SKM-1 treated with dmso at 0.1 percent for 144 hours (cell line): ENCODE results near the gene CPSF3.
A peak's percentile ranks its signal among the peaks of the same experiment; 100 is the strongest.
"Not testable (repeated sequence)": the region's sequence is repeated elsewhere in the genome, so short reads cannot be mapped to it uniquely, and the experiment has no call there.

Experiments used
- DNase-seq: peaks from one replicate; lab custom pipeline; 2025; ENCODE audit not compliant: unreplicated experiment; lab: John Stamatoyannopoulos, UW

CPSF3 gene

GRCh38 chr2:9498210-9498609 is 74.8 kb downstream of the CPSF3 start:
- no peak for DNase-seq

- DNase-seq, result peak; percentile 23
Measured at GRCh38 chr2:9508931-9509330, 85.5 kb downstream of the CPSF3 start.

- DNase-seq, result not testable (repeated sequence)
Measured at GRCh38 chr2:9513946-9514345, 90.5 kb downstream of the CPSF3 start.

GRCh38 chr2:9517118-9517782 is 93.8 kb downstream of the CPSF3 start:
- DNase-seq, result no peak

- DNase-seq, result no peak
Measured at GRCh38 chr2:9518163-9518562, 94.7 kb downstream of the CPSF3 start.

GRCh38 chr2:9518780-9519179 is 95.3 kb downstream of the CPSF3 start:
- DNase-seq, result no peak

GRCh38 chr2:9519250-9519649 is 95.8 kb downstream of the CPSF3 start:
- no peak for DNase-seq
